ENCODE results near the gene LARGE1. TPM values are rescaled to one million over a fixed set of nuclear protein-coding genes. Genes with fewer than 3 reads are reported as not detected.

The LARGE1 gene
- total and polyA plus RNA-seq, 2 of the 4 experiments (the other 2 are of a cell fraction), result 6.2 to 12.4 TPM

- no TSS peak for BruUV-seq (replicated peaks)
- Histone ChIP-seq H3K9me1 (ENCODE audit: insufficient read depth, low read length) (peaks cover 2% of the 10 kb centered on the region; the same call in 1 of the 2 replicates), H3K27me3 (ENCODE audit: control insufficient read depth, insufficient read depth, low read length) (no peaks in the 10 kb centered on the region), H3K18ac (ENCODE audit: low read depth, low read length) (no peak overlapping the region), H3K4ac (ENCODE audit: low read depth, low read length) (no peak overlapping the region), H3K4me3 (ENCODE audit: insufficient read depth, low read depth, low read length) (no peak overlapping the region), H3K23ac (ENCODE audit: low read depth, low read length) (no peak overlapping the region), H3K79me1 (ENCODE audit: low read depth in 1 of 2, low read length in 2 of 2) (no peaks in the 10 kb centered on the region), H4K20me1 (ENCODE audit: insufficient read depth, low read length) (no peaks in the 10 kb centered on the region), H3K56ac (ENCODE audit: extremely low read depth, insufficient read depth, low read length) (no peak overlapping the region), H3K9me3 (ENCODE audit: control insufficient read depth, insufficient read depth, low read length) (no peaks in the 10 kb centered on the region), H3K9ac (ENCODE audit: low read depth, low read length) (no peak overlapping the region), H3K4me1 (ENCODE audit: control insufficient read depth, insufficient read depth, low read length) (no peaks in the 10 kb centered on the region), H3K4me2 (ENCODE audit: low read depth, low read length) (no peak overlapping the region), H3K27ac (ENCODE audit: insufficient read depth, low read length) (no peak overlapping the region), H2AFZ (replicated peaks; ENCODE audit: low read length, poor library complexity) (no peak overlapping the region), H4K5ac (ENCODE audit: low read depth, low read length) (no peak overlapping the region), H2BK15ac (ENCODE audit: low read depth, low read length) (no peak overlapping the region), H3K14ac (replicated peaks; ENCODE audit: low read depth, low read length) (no peak overlapping the region), H2BK120ac (ENCODE audit: low read depth, low read length) (no peak overlapping the region), H2BK5ac (ENCODE audit: low read depth, low read length, poor library complexity, severe bottlenecking) (no peak overlapping the region), H2AK5ac (ENCODE audit: low read depth, low read length) (no peak overlapping the region), H2BK20ac (ENCODE audit: low read depth, low read length) (no peak overlapping the region), H4K91ac (ENCODE audit: insufficient read depth, low read depth, low read length) (no peak overlapping the region), H3K36me3 (ENCODE audit: control insufficient read depth, insufficient read depth, low read length) (no peaks in the 10 kb centered on the region), H4K8ac (ENCODE audit: low read depth in 2 of 2, low read length in 2 of 2) (no peak overlapping the region), H2AK9ac (replicated peaks; ENCODE audit: low read depth, low read length, poor library complexity) (no peak overlapping the region)
- DNase-seq (no peak), ATAC-seq (ENCODE audit: low read depth) (no peak)
- TF ChIP-seq USF2 (IDR thresholded peaks at IDR 0.05; ENCODE audit: low read depth, low read length) (no peak), MXI1 (IDR thresholded peaks at IDR 0.05; ENCODE audit: borderline replicate concordance, low read depth, low read length) (no peak), POLR2A (IDR thresholded peaks at IDR 0.05; ENCODE audit: low read depth, low read length) (no peak), RCOR1 (IDR thresholded peaks at IDR 0.05; ENCODE audit: insufficient replicate concordance, low read length) (no peak), BHLHE40 (IDR thresholded peaks at IDR 0.05; ENCODE audit: low read depth, low read length) (no peak), RAD21 (IDR thresholded peaks at IDR 0.05; ENCODE audit: low read length) (no peak), CEBPB (IDR thresholded peaks at IDR 0.05; ENCODE audit: low read depth, low read length) (no peak), FOS (IDR thresholded peaks at IDR 0.05; ENCODE audit: low read depth, low read length) (no peak), CTCF (conservative IDR thresholded peaks at IDR 0.05; ENCODE audit: low read depth, low read length) (no peak), CHD1 (IDR thresholded peaks at IDR 0.05; ENCODE audit: low read depth, low read length) (no peak), MAFK (IDR thresholded peaks at IDR 0.05; ENCODE audit: low read depth, low read length) (no peak), ELK1 (IDR thresholded peaks at IDR 0.05; ENCODE audit: borderline replicate concordance, low read depth, low read length) (no peak), MAZ (IDR thresholded peaks at IDR 0.05; ENCODE audit: borderline replicate concordance, low read depth, low read length) (no peak), RFX5 (IDR thresholded peaks at IDR 0.05; ENCODE audit: low read depth, low read length) (no peak), NFE2L2 (IDR thresholded peaks at IDR 0.05; ENCODE audit: low read depth, low read length) (no peak), SMC3 (IDR thresholded peaks at IDR 0.05; ENCODE audit: low read depth, low read length) (no peak)
- dilution Hi-C loops (cut with HindIII; ENCODE audit: low sequenced_read_pairs, unreplicated experiment) (no loop called here), in situ Hi-C loops (cut with MboI; ENCODE audit: low sequenced_read_pairs) (no loop called here), intact Hi-C loops (cut with micrococcal nuclease) (no loop called here)
- CTCF ChIA-PET, result no interaction called here
- POLR2A ChIA-PET (ENCODE audit: unreplicated experiment), result no interaction called here
Observed at GRCh38 chr22:33591946-33592345, 328.3 kb downstream of the LARGE1 start.

Measured in IMR-90 (cell line).